ENCODE measurements around the gene IPPK. TPM values are rescaled to one million over a fixed set of nuclear protein-coding genes. Genes with fewer than 3 reads are reported as not detected.

Gene IPPK
- total and polyA plus RNA-seq, 2 donors (not counting 1 experiment from before 2014, with no cell fraction given) = 11.1 to 16.4 TPM

- Histone ChIP-seq H4K20me1 (ENCODE audit: control insufficient read depth, extremely low read depth, insufficient read depth, low read length) (no peaks in the 10 kb centered on the region), H3K4me3 (replicated peaks in 1 of 4; ENCODE audit: control extremely low read depth in 1 of 4, insufficient read depth in 1 of 4, low read depth in 3 of 4, low read length in 4 of 4) (no peak overlapping the region), H3K9ac (ENCODE audit: insufficient read depth, low read length) (no peak overlapping the region), H3K36me3 (ENCODE audit: control insufficient read depth, insufficient read depth, low read length) (peaks cover 13% of the 10 kb centered on the region), H2AFZ (ENCODE audit: low read length) (no peak overlapping the region), H3K4me1 (ENCODE audit: control insufficient read depth, extremely low read depth, insufficient read depth, low read length) (no peaks in the 10 kb centered on the region), H3K9me3 (ENCODE audit: control insufficient read depth, insufficient read depth, low read depth, low read length) (no peaks in the 10 kb centered on the region), H3K27ac (ENCODE audit: insufficient read depth, low read length) (no peak overlapping the region), H3K4me2 (ENCODE audit: extremely low read depth, insufficient read depth, low read length) (no peak overlapping the region), H3K79me2 (ENCODE audit: control insufficient read depth, insufficient read depth, low read length) (no peaks in the 10 kb centered on the region), H3K27me3 (ENCODE audit: control insufficient read depth, insufficient read depth, low read length) (no peaks in the 10 kb centered on the region)
- no peak for DNase-seq (ENCODE audit: low read depth in 2 of 2)
- no peak for TF ChIP-seq CTCF (conservative IDR thresholded peaks at IDR 0.05 in 1 of 2, IDR thresholded peaks at IDR 0.05 in 1 of 2; ENCODE audit: low read depth in 1 of 2, low read length in 2 of 2)
- no peak for TF ChIP-seq EZH2 (IDR thresholded peaks at IDR 0.05; ENCODE audit: low read length, missing control alignments)
Observed at GRCh38 chr9:92633614-92634278, 36.2 kb downstream of the IPPK start.

GRCh38 chr9:92632641-92633040, 37.3 kb downstream of the IPPK start:
- Histone ChIP-seq H3K9ac (ENCODE audit: insufficient read depth, low read length) (no peak overlapping the region), H4K20me1 (ENCODE audit: control insufficient read depth, extremely low read depth, insufficient read depth, low read length) (no peaks in the 10 kb centered on the region), H3K36me3 (ENCODE audit: control insufficient read depth, insufficient read depth, low read length) (peaks cover 12% of the 10 kb centered on the region), H3K4me2 (ENCODE audit: extremely low read depth, insufficient read depth, low read length) (no peak overlapping the region), H3K9me3 (ENCODE audit: control insufficient read depth, insufficient read depth, low read depth, low read length) (no peaks in the 10 kb centered on the region), H3K27ac (ENCODE audit: insufficient read depth, low read length) (no peak overlapping the region), H2AFZ (ENCODE audit: low read length) (no peak overlapping the region), H3K27me3 (ENCODE audit: control insufficient read depth, insufficient read depth, low read length) (no peaks in the 10 kb centered on the region), H3K4me1 (ENCODE audit: control insufficient read depth, extremely low read depth, insufficient read depth, low read length) (no peaks in the 10 kb centered on the region), H3K4me3 (replicated peaks in 1 of 4; ENCODE audit: control extremely low read depth in 1 of 4, insufficient read depth in 1 of 4, low read depth in 3 of 4, low read length in 4 of 4) (no peak overlapping the region), H3K79me2 (ENCODE audit: control insufficient read depth, insufficient read depth, low read length) (no peaks in the 10 kb centered on the region)
- no peak for TF ChIP-seq CTCF (conservative IDR thresholded peaks at IDR 0.05 in 1 of 2, IDR thresholded peaks at IDR 0.05 in 1 of 2; ENCODE audit: low read depth in 1 of 2, low read length in 2 of 2)
- no peak for TF ChIP-seq EZH2 (IDR thresholded peaks at IDR 0.05; ENCODE audit: low read length, missing control alignments)
- DNase-seq (ENCODE audit: low read depth in 2 of 2) = no peak

GRCh38 chr9:92631452-92632343, 38.2 kb downstream of the IPPK start:
- Histone ChIP-seq H3K9me3 (ENCODE audit: control insufficient read depth, insufficient read depth, low read depth, low read length) (no peaks in the 10 kb centered on the region), H3K36me3 (ENCODE audit: control insufficient read depth, insufficient read depth, low read length) (peaks cover 9% of the 10 kb centered on the region), H3K27me3 (ENCODE audit: control insufficient read depth, insufficient read depth, low read length) (no peaks in the 10 kb centered on the region), H3K4me2 (ENCODE audit: extremely low read depth, insufficient read depth, low read length) (no peak overlapping the region), H3K4me3 (replicated peaks in 1 of 4; ENCODE audit: control extremely low read depth in 1 of 4, insufficient read depth in 1 of 4, low read depth in 3 of 4, low read length in 4 of 4) (no peak overlapping the region), H3K27ac (ENCODE audit: insufficient read depth, low read length) (no peak overlapping the region), H3K4me1 (ENCODE audit: control insufficient read depth, extremely low read depth, insufficient read depth, low read length) (no peaks in the 10 kb centered on the region), H2AFZ (ENCODE audit: low read length) (no peak overlapping the region), H3K79me2 (ENCODE audit: control insufficient read depth, insufficient read depth, low read length) (no peaks in the 10 kb centered on the region), H4K20me1 (ENCODE audit: control insufficient read depth, extremely low read depth, insufficient read depth, low read length) (no peaks in the 10 kb centered on the region), H3K9ac (ENCODE audit: insufficient read depth, low read length) (no peak overlapping the region)
- peak in 1 of 2 donors; percentile 34 for DNase-seq (ENCODE audit: low read depth in 2 of 2)
- TF ChIP-seq EZH2 (IDR thresholded peaks at IDR 0.05; ENCODE audit: low read length, missing control alignments) (no peak), CTCF (conservative IDR thresholded peaks at IDR 0.05 in 1 of 2, IDR thresholded peaks at IDR 0.05 in 1 of 2; ENCODE audit: low read depth in 1 of 2, low read length in 2 of 2) (no peak)

All from fibroblast of lung (primary cell).